ENCODE data around the gene AHCTF1.

Gene AHCTF1

GRCh38 chr1:246931549-246932365 is at the start of gene AHCTF1:
Gene AHCTF1, minus strand, starts transcription at chr1:246931948. Its CDS starts 13,578 bp downstream, at chr1:246918370.
- DNase-seq = peak; percentile 98

GRCh38 chr1:246978785-246979184 is 47.0 kb upstream of the AHCTF1 start:
- DNase-seq = no peak

- DNase-seq = no peak
Observed at GRCh38 chr1:246978281-246978680, 46.5 kb upstream of the AHCTF1 start.

- DNase-seq = no peak
Observed at GRCh38 chr1:246971969-246972368, 40.2 kb upstream of the AHCTF1 start.

- no peak for DNase-seq
Observed at GRCh38 chr1:246971090-246971721, 39.5 kb upstream of the AHCTF1 start.

- DNase-seq = no peak
Observed at GRCh38 chr1:246969621-246970020, 37.9 kb upstream of the AHCTF1 start.

- DNase-seq = no peak
Observed at GRCh38 chr1:246966502-246966901, 34.8 kb upstream of the AHCTF1 start.

GRCh38 chr1:246959944-246960693 is 28.4 kb upstream of the AHCTF1 start:
- no peak for DNase-seq

- DNase-seq = no peak
Observed at GRCh38 chr1:246954126-246954525, 22.4 kb upstream of the AHCTF1 start.

- DNase-seq = no peak
Observed at GRCh38 chr1:246951413-246951812, 19.7 kb upstream of the AHCTF1 start.

- no peak for DNase-seq
Observed at GRCh38 chr1:246949956-246950355, 18.2 kb upstream of the AHCTF1 start.

- DNase-seq = no peak
Observed at GRCh38 chr1:246947255-246947654, 15.5 kb upstream of the AHCTF1 start.

GRCh38 chr1:246946366-246946765 is 14.6 kb upstream of the AHCTF1 start:
- no peak for DNase-seq

GRCh38 chr1:246934765-246935164 is 3.0 kb upstream of the AHCTF1 start:
- no peak for DNase-seq

- DNase-seq = no peak
Observed at GRCh38 chr1:246933893-246934292, 2.1 kb upstream of the AHCTF1 start.

GRCh38 chr1:246932366-246932700 is 585 bp upstream of the AHCTF1 start:
- DNase-seq = no peak

- DNase-seq = peak; percentile 5
Observed at GRCh38 chr1:246930830-246931548, 759 bp downstream of the AHCTF1 start.

GRCh38 chr1:246925997-246926626 is 5.6 kb downstream of the AHCTF1 start:
- no peak for DNase-seq

GRCh38 chr1:246923900-246924299 is 7.8 kb downstream of the AHCTF1 start:
- DNase-seq = no peak

GRCh38 chr1:246923482-246923881 is 8.3 kb downstream of the AHCTF1 start:
- no peak for DNase-seq

- no peak for DNase-seq
Observed at GRCh38 chr1:246921481-246921880, 10.3 kb downstream of the AHCTF1 start.

- no peak for DNase-seq
Observed at GRCh38 chr1:246919902-246920301, 11.8 kb downstream of the AHCTF1 start.
